GM21825 (cell line): ENCODE measurements around the gene ARL11.
A peak's percentile ranks its signal among the peaks of the same experiment; 100 is the strongest.
"Not testable (repeated sequence)": the region's sequence is repeated elsewhere in the genome, so short reads cannot be mapped to it uniquely, and the experiment has no call there.

Experiments
- ATAC-seq: cut with Tn5 transposase; IDR thresholded peaks from one replicate; pipeline ENCODE4 v1.9.1; 2021; ENCODE audit warnings: mild to moderate bottlenecking, moderate library complexity; ENCODE audit not compliant: unreplicated experiment

Gene ARL11

GRCh38 chr13:49627831-49628652 lies at the start of gene ARL11:
Gene ARL11 (plus strand): TSS chr13:49628507. CDS start chr13:49630448, 1,941 bp downstream.
- peak; percentile 93 for ATAC-seq

GRCh38 chr13:49579501-49579900 lies 48.8 kb upstream of the ARL11 start:
- ATAC-seq = no peak

- ATAC-seq = no peak
Observed at GRCh38 chr13:49580980-49581680, 47.2 kb upstream of the ARL11 start.

GRCh38 chr13:49584771-49585182 lies 43.5 kb upstream of the ARL11 start:
- ATAC-seq = peak; percentile 2

GRCh38 chr13:49585220-49586157 lies 42.8 kb upstream of the ARL11 start, which contains the start of gene RCBTB1:
Gene RCBTB1 (minus strand): TSS chr13:49585558. CDS start chr13:49567279, 18,279 bp downstream.
- peak; percentile 88 for ATAC-seq

- ATAC-seq = no peak
Observed at GRCh38 chr13:49586717-49587116, 41.6 kb upstream of the ARL11 start.

GRCh38 chr13:49587311-49587847 lies 40.9 kb upstream of the ARL11 start:
- ATAC-seq = no peak

GRCh38 chr13:49590714-49591113 lies 37.6 kb upstream of the ARL11 start:
- not testable (repeated sequence) for ATAC-seq

- ATAC-seq = not testable (repeated sequence)
Observed at GRCh38 chr13:49593876-49594275, 34.4 kb upstream of the ARL11 start.

- ATAC-seq = no peak
Observed at GRCh38 chr13:49594576-49594975, 33.7 kb upstream of the ARL11 start.

GRCh38 chr13:49596221-49596620 lies 32.1 kb upstream of the ARL11 start:
- no peak for ATAC-seq

- no peak for ATAC-seq
Observed at GRCh38 chr13:49597043-49597641, 31.2 kb upstream of the ARL11 start.

GRCh38 chr13:49602005-49602404 lies 26.3 kb upstream of the ARL11 start:
- no peak for ATAC-seq

- not testable (repeated sequence) for ATAC-seq
Observed at GRCh38 chr13:49602615-49603014, 25.7 kb upstream of the ARL11 start.

- ATAC-seq = no peak
Observed at GRCh38 chr13:49604570-49604969, 23.7 kb upstream of the ARL11 start.

GRCh38 chr13:49606747-49607648 lies 21.3 kb upstream of the ARL11 start:
- peak; percentile 91 for ATAC-seq

- ATAC-seq = no peak
Observed at GRCh38 chr13:49607761-49608160, 20.5 kb upstream of the ARL11 start.

GRCh38 chr13:49608651-49609331 lies 19.5 kb upstream of the ARL11 start:
- no peak for ATAC-seq

- no peak for ATAC-seq
Observed at GRCh38 chr13:49610176-49610575, 18.1 kb upstream of the ARL11 start.
